ENCODE results near the gene APPL1.

GRCh38 chr3:57221883-57222282 is 5.6 kb upstream of the APPL1 start:
- no peak for TF ChIP-seq CBFB (IDR thresholded peaks at IDR 0.05; ENCODE audit: low read depth)
- TF ChIP-seq SMC3 (IDR thresholded peaks at IDR 0.05; ENCODE audit: borderline replicate concordance, low read length) = no peak
- no peak for TF ChIP-seq USF2 (IDR thresholded peaks at IDR 0.05; ENCODE audit: borderline replicate concordance, low read depth, low read length)
- TF ChIP-seq YY1 (IDR thresholded peaks at IDR 0.05; ENCODE audit: low read depth, low read length) = no peak
- no peak for TF ChIP-seq ASH2L (IDR thresholded peaks at IDR 0.05; ENCODE audit: borderline replicate concordance, low read depth)
- TF ChIP-seq ZNF622 (IDR thresholded peaks at IDR 0.05) = no peak
- peak in 1 of 3 experiments; percentile 19; a peak in 1 of 6 replicates for TF ChIP-seq CTCF (IDR thresholded peaks at IDR 0.05 in 2 of 3, conservative IDR thresholded peaks at IDR 0.05 in 1 of 3; ENCODE audit: control insufficient read depth in 2 of 3, extremely low read depth in 1 of 3, insufficient read depth in 1 of 3, low read depth in 3 of 3, low read length in 3 of 3)
- no peak for TF ChIP-seq ZNF274 (IDR thresholded peaks at IDR 0.05; ENCODE audit: insufficient read depth, insufficient read length)
- no peak for TF ChIP-seq CEBPZ (IDR thresholded peaks at IDR 0.05; ENCODE audit: low read depth, low read length)
- TF ChIP-seq ELK1 (IDR thresholded peaks at IDR 0.05; ENCODE audit: low read depth, low read length) = no peak

All from GM12878 (cell line).